HCT116 (cell line): Measurements from ENCODE around the gene CPHXL2. TPM values are rescaled to one million over a fixed set of nuclear protein-coding genes. Genes with fewer than 3 reads are reported as not detected.
A peak's percentile ranks its signal among the peaks of the same experiment; 100 is the strongest.

Experiments
- ATAC-seq: fragments of 200-7000 bp; cut with Tn5 transposase; 2 replicates; pipeline ENCODE4 v1.9.1; 2020; ENCODE audit warnings: mild to moderate bottlenecking, moderate library complexity
- BruUV-seq: library from RNA; stranded (reverse); fragments of 400-500 nt; replicated peaks from 2 replicates; lab custom pipeline; 2021; lab: Mats Ljungman, UMichigan
- CTCF ChIA-PET: fragments of 300-600 bp; sonication (Branson Sonifier 250); formaldehyde crosslinking; loops from one replicate; lab custom pipeline; 2021; ENCODE audit warnings: antibody characterized with exemption; lab: Charles Lee
- POLR2A ChIA-PET: fragments of 300-600, 350-600 bp; sonication (Branson Sonifier 250); formaldehyde crosslinking; loops from one replicate; lab custom pipeline; 2021; ENCODE audit warnings: antibody characterized with exemption; lab: Charles Lee
- RAD21 ChIA-PET, 2 experiments: fragments of 300-600 bp; sonication (Branson Sonifier 250); formaldehyde crosslinking; loops; one replicate each; lab custom pipeline; 2023; ENCODE audit warnings: low total read pairs in 2 of 2; ENCODE audit not compliant: uncharacterized antibody in 2 of 2, unreplicated experiment in 2 of 2, low non-redundant PET in 1 of 2; lab: Charles Lee
- DNase-seq: peaks from one replicate; pipeline ENCODE4 v3.0.0-alpha.2; 2010; ENCODE audit warnings: low read depth, low spot score
- H2AFZ ChIP-seq: fragments of 200-600 bp; shearing (Covaris generic), sonication (generic); 2 replicates; pipeline ENCODE4 v1.6.1; 2017; ENCODE audit warnings: low read depth, mixed run types, mixed read lengths, antibody characterized with exemption, low read length; ENCODE audit not compliant: poor library complexity, severe bottlenecking
- H3K27ac ChIP-seq: 2 replicates; pipeline ENCODE4 v1.5.1; 2012; ENCODE audit warnings: low read depth, low read length
- H3K27me3 ChIP-seq: fragments of 200-600 bp; sonication (generic); 2 replicates; pipeline ENCODE4 v1.6.1; 2016; ENCODE audit warnings: mixed run types, low read length, mixed read lengths; ENCODE audit not compliant: insufficient read depth
- H3K36me3 ChIP-seq, 2 experiments: fragments of 200-500 bp in 1 of 2; fragments of 200-600 bp in 1 of 2; sonication (Bioruptor generic) in 1 of 2; sonication (generic) in 1 of 2; 2 replicates each; pipeline versions ENCODE4 v1.5.1 to v1.6.1; 2014 to 2016; ENCODE audit warnings: low read length in 2 of 2, inconsistent platforms in 1 of 2, mixed read lengths in 1 of 2, mixed run types in 1 of 2; ENCODE audit not compliant: insufficient read depth in 2 of 2, control insufficient read depth in 1 of 2
- H3K4me1 ChIP-seq, 2 experiments: fragments of 200-600 bp in 1 of 2; sonication (generic) in 1 of 2; 2 replicates each; pipeline versions ENCODE4 v1.5.1 to v1.6.1; 2012 to 2017; ENCODE audit warnings: low read length in 2 of 2, inconsistent platforms in 1 of 2, mild to moderate bottlenecking in 1 of 2, mixed read lengths in 1 of 2, mixed run types in 1 of 2, moderate library complexity in 1 of 2; ENCODE audit not compliant: insufficient read depth in 2 of 2, control insufficient read depth in 1 of 2
- H3K4me2 ChIP-seq: fragments of 200-600 bp; sonication (generic); 2 replicates; pipeline ENCODE4 v1.6.1; 2017; ENCODE audit warnings: mixed run types, low read length, mixed read lengths
- H3K4me3 ChIP-seq, 2 experiments: fragments of 200-600 bp in 1 of 2; sonication (generic) in 1 of 2; replicated peaks in 1 of 2; 2 replicates each; pipeline ENCODE4 v1.5.1; 2011 to 2016; ENCODE audit warnings: low read length in 2 of 2, control low read depth in 1 of 2, low read depth in 1 of 2, mild to moderate bottlenecking in 1 of 2, mixed read lengths in 1 of 2, mixed run types in 1 of 2
- H3K79me2 ChIP-seq: fragments of 200-600 bp; sonication (generic); 2 replicates; pipeline ENCODE4 v1.6.1; 2017; ENCODE audit warnings: mild to moderate bottlenecking, mixed run types, low read length, moderate library complexity, mixed read lengths; ENCODE audit not compliant: insufficient read depth
- H3K9ac ChIP-seq: fragments of 200-600 bp; sonication (generic); 2 replicates; pipeline ENCODE4 v1.6.1; 2016; ENCODE audit warnings: low read length, mixed read lengths
- H3K9me2 ChIP-seq: fragments of 200-600 bp; sonication (generic), shearing (Covaris generic); 2 replicates; pipeline ENCODE4 v1.6.1; 2017; ENCODE audit warnings: mixed run types, mild to moderate bottlenecking, moderate library complexity; ENCODE audit not compliant: insufficient read depth
- H3K9me3 ChIP-seq, 2 experiments: fragments of 200-500 bp in 1 of 2; fragments of 200-600 bp in 1 of 2; sonication (Bioruptor generic) in 1 of 2; sonication (generic) in 1 of 2; 2 replicates each; pipeline ENCODE4 v1.6.1; 2014 to 2017; ENCODE audit warnings: low read length in 2 of 2, mixed read lengths in 2 of 2, inconsistent platforms in 1 of 2, low read depth in 1 of 2, mild to moderate bottlenecking in 1 of 2, mixed run types in 1 of 2, moderate library complexity in 1 of 2; ENCODE audit not compliant: control insufficient read depth in 1 of 2, insufficient read depth in 1 of 2
- H4K20me1 ChIP-seq: fragments of 200-600 bp; sonication (generic), shearing (Covaris generic); 2 replicates; pipeline ENCODE4 v1.6.1; 2017; ENCODE audit warnings: mixed run types, mild to moderate bottlenecking, moderate library complexity; ENCODE audit not compliant: insufficient read depth
- CEBPB ChIP-seq: IDR thresholded peaks from 2 replicates; pipeline ENCODE4 v1.6.1; 2012; ENCODE audit warnings: low read depth
- CTCF ChIP-seq, 3 experiments: fragments of 200-600 bp in 1 of 3; sonication (generic) in 1 of 3; IDR thresholded peaks in 2 of 3; conservative IDR thresholded peaks in 1 of 3; 2 replicates each; pipeline ENCODE4 v1.5.1; 2012 to 2017; ENCODE audit warnings: low read depth in 2 of 3, low read length in 2 of 3, antibody characterized with exemption in 1 of 3, borderline replicate concordance in 1 of 3, control low read depth in 1 of 3, mild to moderate bottlenecking in 1 of 3, mixed read lengths in 1 of 3, mixed run types in 1 of 3, moderate library complexity in 1 of 3; ENCODE audit not compliant: insufficient read depth in 1 of 3
- POLR2AphosphoS5 ChIP-seq: IDR thresholded peaks from 2 replicates; pipeline ENCODE4 v1.6.1; 2011; ENCODE audit warnings: mild to moderate bottlenecking, low read depth, low read length, moderate library complexity
- SP1 ChIP-seq: IDR thresholded peaks from 2 replicates; pipeline ENCODE4 v1.6.1; 2012; ENCODE audit warnings: low read depth
- YY1 ChIP-seq: IDR thresholded peaks from 2 replicates; pipeline ENCODE4 v1.6.1; 2011; ENCODE audit warnings: low read length, low read depth, moderate library complexity, mild to moderate bottlenecking; ENCODE audit not compliant: insufficient replicate concordance; ENCODE audit errors: extremely low read depth
- ZFX ChIP-seq: fragments of 450-650 bp; IDR thresholded peaks from 2 replicates; pipeline ENCODE4 v1.6.1; 2017
- intact Hi-C: fragments of 100-400 bp; cut with micrococcal nuclease; formaldehyde crosslinking; loops from 2 replicates; pipeline ENCODE4 v1.10.0; 2022
- total RNA-seq: library from RNA; stranded (reverse); gene quantifications from one replicate; pipeline ENCODE4 v1.2.1, GENCODE V29; 2021; ENCODE audit not compliant: unreplicated experiment
- TF ChIP-seq, protein P1 (sequence below): IDR thresholded peaks from 2 replicates; pipeline ENCODE4 v1.6.1; 2012

Gene CPHXL2
- total RNA-seq, 1 experiment from 2014 or later, result not detected

DNA sequence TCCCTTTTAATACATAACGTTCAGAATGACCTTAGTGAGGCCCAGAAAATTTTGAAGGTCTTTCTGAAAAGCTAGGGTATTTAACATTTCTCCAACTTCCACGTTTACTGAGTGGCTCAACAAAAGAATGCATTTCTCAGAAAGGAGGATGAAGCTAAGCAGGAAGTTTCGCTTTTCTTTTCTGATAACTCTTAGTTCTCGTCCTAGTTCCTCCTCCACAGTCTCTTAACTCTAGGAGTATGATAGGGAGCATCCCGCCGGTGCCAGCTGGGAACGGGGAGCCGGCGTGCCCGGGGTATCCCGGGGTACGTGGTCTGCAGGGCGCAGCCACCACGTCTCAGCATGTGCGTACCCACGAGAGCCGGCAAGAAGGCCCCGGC is 29.7 kb downstream of the CPHXL2 start:
- H3K36me3 ChIP-seq, result peaks cover 11 to 28% of the 10 kb centered on the region in 2 experiments; a peak in 3 of 4 replicates
- intact Hi-C loops, result loop anchor here (1.0 to 2.0 kb wide), 2 partner anchors 24 to 117 kb away; partner anchors contain the start of gene ADAT1
- POLR2A ChIA-PET, result interaction anchor here (0.9 to 1.6 kb wide), 6 partner anchors 12 to 1524 kb away, joined by 3 to 12 read pairs (median 3); partner anchors contain the start of gene ADAT1
- no peaks in the 10 kb centered on the region for H3K9me2 ChIP-seq
- CTCF ChIA-PET, result interaction anchor here (1.6 kb wide), 1 partner anchor 117 kb away, joined by 5 read pairs; no protein-coding TSS in a partner anchor
- peak; percentile 56 for ATAC-seq
- no peaks in the 10 kb centered on the region for H3K9me3 ChIP-seq
- RAD21 ChIA-PET, result interaction anchor here (1.1 to 2.3 kb wide), 2 partner anchors 117 kb away, joined by 4 to 8 read pairs; no protein-coding TSS in a partner anchor
- H3K27me3 ChIP-seq, result no peaks in the 10 kb centered on the region
- peak overlapping the region; percentile 91 for H3K4me2 ChIP-seq
- H3K27ac ChIP-seq, result peak overlapping the region; percentile 89
- H3K4me3 ChIP-seq, result peak overlapping the region; percentile 90 to 94
- TF ChIP-seq CEBPB (no peak), POLR2AphosphoS5 (no peak), SP1 (no peak), ZFX (no peak), YY1 (no peak)
- TF ChIP-seq, protein P1, sequence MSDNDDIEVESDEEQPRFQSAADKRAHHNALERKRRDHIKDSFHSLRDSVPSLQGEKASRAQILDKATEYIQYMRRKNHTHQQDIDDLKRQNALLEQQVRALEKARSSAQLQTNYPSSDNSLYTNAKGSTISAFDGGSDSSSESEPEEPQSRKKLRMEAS, result no peak
- TF ChIP-seq, all 23 proteins: peak for 0
- H3K79me2 ChIP-seq, result peaks cover 95% of the 10 kb centered on the region
- H2AFZ ChIP-seq, result no peak overlapping the region
- H3K9ac ChIP-seq, result peak overlapping the region; percentile 99
- H4K20me1 ChIP-seq, result peaks cover 22% of the 10 kb centered on the region; the same call in 1 of the 2 replicates
- H3K4me1 ChIP-seq, result peaks cover 8 to 28% of the 10 kb centered on the region in 2 experiments
- TSS peak; percentile 60 for BruUV-seq
- DNase-seq, result no peak

- ChIA-PET RAD21 (no interaction called here), CTCF (interaction anchor here (1.0 to 1.1 kb wide), 2 partner anchors 119 to 1527 kb away, joined by 3 read pairs; no protein-coding TSS in a partner anchor), POLR2A (no interaction called here)
- intact Hi-C loops, result loop anchor here (5.0 kb wide), 1 partner anchor 1528 kb away; no protein-coding TSS in a partner anchor
- Histone ChIP-seq H3K4me2 (peak overlapping the region; percentile 91; the same call in 1 of the 2 replicates), H3K27ac (no peak overlapping the region), H3K27me3 (no peaks in the 10 kb centered on the region), H3K9ac (no peak overlapping the region), H2AFZ (no peak overlapping the region), H3K9me2 (no peaks in the 10 kb centered on the region), H4K20me1 (peaks cover 22% of the 10 kb centered on the region; the same call in 1 of the 2 replicates), H3K4me1 (peaks cover 4 to 22% of the 10 kb centered on the region in 2 experiments)
- ATAC-seq (no peak), DNase-seq (no peak)
- BruUV-seq, result no TSS peak
- peak in 1 of 3 experiments; percentile 34; a peak in 2 of 6 replicates for TF ChIP-seq CTCF (IDR thresholded peaks at IDR 0.05 in 2 of 3, conservative IDR thresholded peaks at IDR 0.05 in 1 of 3; ENCODE audit: borderline replicate concordance in 1 of 3, insufficient read depth in 1 of 3, low read depth in 2 of 3, low read length in 2 of 3)
- TF ChIP-seq, protein P1, result no peak
- TF ChIP-seq, all 23 proteins: peak for 1
- Histone ChIP-seq H3K79me2 (peaks cover 95% of the 10 kb centered on the region), H3K4me3 (no peak overlapping the region), H3K36me3 (peaks cover 28 to 54% of the 10 kb centered on the region in 2 experiments), H3K9me3 (no peaks in the 10 kb centered on the region)
Observed at GRCh38 chr16:75644240-75645012, 32.4 kb downstream of the CPHXL2 start.
